ENCODE data around the gene LDLRAD4.

The LDLRAD4 gene

DNA sequence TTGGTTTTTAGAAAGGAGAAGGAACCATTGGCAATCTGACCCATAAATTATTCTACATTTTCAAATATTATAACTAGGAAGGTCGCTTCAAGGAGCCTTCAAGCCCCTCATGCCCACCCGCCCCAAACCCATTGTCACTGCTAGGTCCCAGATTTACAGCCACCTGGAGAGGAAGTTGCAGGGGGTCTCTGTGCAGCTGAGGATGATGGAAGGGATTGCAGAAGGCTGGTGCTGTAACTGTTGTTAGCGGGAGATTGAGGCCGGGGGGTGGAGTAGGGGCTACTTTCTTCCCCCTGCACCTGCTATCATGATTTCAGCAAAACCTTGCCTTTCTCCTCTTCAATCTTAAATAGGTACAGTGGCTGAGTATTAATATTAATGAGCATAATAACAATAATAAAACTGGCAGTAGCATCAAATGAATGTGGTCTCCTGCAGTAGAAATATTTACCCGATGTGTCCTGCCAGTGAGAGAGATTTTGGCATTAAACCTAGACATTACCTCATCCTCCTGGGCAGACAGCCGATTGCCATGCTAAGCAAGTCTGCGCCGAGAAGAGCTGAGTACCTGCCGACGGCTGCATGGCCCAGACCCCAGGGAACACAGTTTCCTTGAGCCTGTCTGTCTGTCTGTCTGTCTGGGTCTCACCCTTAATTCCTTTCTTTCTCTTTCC is 282.4 kb downstream of the LDLRAD4 start:
- DNase-seq, result no peak

DNA sequence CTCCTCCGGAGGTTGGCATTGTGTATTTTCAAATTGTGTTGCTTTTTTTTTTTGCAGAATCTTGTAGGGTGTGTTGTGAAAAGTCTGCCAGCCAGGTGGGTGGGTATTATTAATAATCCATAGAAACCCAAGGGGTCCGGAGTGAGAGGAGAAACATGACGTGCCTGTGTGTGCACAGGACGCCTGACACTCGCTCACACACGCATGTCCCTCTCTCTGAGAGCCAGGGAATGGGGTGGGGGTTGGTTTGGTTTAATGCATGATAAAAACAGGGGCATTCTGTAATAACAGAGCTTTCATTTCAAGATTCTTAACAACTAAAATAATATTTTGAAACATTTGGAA is 283.0 kb downstream of the LDLRAD4 start:
- DNase-seq, result no peak

DNA sequence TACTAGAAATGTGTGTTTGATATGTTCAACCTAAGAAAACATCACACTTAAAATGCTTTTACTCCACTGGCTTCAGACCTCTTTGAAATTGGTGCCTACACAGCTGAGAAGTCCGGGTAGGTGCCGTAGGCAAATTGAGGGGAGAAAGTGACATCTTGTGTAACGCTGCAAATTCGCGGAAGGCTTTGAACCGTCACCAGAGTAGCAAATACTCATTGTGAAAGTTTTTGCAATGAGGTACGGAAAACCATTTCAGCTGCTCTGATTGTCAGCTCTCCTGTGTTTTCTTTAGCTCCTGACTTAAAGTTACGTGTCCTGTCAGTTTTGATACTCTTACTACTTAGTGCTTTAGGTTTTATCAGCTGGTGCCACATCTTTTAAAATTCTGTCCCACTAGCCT is 283.3 kb downstream of the LDLRAD4 start:
- no peak for DNase-seq

DNA sequence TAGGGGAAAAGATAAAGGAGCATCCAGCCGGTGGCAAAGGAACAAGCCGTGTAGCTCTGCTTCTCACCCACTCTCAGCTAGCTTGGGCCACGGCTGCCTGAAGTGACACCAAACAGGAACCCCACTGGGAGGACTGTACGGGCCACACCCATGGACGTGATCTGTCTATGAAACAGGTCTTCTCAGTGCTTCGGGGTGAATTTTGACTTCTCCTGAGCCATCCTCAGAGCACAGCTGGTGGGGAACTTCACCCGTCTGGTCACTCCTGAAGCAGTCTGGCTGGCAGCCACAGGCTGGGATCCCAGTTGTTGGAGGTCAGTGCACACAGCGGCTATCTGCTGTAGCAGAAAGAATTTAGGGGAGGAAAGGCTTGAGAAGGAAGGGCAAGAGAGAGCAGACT is 284.0 kb downstream of the LDLRAD4 start:
- DNase-seq, result no peak

DNA sequence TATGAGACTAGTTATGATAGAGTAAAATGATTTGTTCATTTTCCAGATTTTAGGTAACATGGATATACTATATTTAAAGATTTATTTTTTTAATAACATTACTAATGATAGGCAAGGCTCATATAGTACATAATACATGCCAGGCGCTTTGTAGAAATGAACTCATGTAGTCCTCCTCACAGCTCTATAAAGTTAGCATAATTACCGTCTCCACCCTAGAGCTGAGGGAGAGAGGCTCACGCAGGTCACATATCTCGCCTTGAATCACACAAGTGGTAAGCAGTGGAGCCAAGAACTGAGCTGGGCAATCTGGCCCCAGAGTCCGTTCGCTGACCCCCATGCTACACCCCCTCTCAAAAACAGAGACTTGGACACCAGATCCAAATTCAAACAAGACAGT is 285.3 kb downstream of the LDLRAD4 start:
- DNase-seq, result no peak

DNA sequence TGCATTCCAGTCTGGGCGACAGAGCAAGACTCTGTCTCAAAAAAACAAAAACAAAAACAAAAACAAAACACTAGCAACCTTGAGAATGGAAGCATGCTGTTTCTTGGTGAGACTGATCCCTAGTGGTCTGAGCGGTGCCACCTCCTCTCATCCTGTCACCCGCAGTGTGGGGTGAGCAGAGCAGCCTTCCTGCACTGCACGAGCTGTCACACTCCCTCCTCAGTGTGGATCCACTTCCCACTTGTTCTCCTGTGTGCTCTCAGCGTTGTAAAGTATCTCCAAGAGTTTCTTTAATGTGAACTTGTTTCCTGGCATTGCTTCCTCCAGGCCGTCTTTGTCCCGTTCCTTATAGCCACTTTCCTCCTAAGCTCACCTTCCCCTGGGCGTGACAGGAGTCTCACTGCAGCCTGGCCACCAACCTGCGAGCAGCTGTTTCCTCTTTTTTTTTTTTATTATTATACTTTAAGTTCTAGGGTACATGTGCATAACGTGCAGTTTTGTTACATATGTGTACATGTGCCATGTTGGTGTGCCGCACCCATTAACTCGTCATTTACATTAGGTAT is 287.3 kb downstream of the LDLRAD4 start:
- DNase-seq, result no peak

DNA sequence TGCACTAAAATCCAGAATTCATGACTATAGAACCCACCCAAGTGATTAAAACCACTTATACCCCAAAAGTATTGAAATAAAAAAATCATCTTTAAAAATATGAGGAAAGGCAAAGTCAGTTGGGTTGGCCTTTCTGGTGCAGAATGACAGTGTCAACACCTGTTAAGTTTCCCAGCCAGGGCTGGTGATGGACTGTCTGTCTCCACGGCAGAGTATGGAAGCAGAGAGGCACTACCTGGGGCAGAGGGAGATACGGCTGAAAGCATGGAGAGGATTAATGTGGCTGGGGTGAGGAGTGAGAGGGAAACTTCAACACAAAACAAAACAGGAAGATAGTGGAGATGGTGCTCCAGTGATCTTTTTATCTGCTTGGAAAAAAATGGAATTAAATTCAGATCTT is 292.0 kb downstream of the LDLRAD4 start:
- DNase-seq, result no peak

DNA sequence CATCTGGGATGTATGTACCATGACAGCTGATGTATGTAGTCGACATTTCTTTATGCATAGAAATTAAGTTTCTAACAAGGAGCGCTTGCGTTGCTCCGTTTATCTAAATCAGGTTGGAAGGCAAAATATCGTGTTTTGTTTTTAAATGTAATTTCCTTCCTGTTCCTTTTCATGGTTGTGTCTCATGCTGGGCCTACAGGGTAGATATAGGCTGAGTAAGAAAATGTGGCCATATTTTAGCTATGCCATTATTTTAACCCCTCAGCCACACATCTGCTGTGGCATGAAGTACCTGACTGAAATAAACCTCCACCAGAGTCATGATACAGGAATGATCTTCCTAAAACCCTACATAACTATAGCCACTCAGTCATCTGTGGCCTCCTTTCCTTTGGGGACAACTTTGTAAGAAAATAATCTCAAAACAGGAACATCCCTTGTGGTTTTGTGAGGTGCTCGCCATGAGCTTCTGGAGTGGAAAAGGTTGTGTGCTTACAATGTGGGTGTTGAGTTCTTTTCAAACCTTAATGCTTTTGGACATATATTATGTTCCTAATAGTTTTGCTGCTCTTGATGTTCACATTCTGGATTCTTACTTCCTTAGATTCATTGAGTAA is 293.5 kb downstream of the LDLRAD4 start:
- no peak for DNase-seq

DNA sequence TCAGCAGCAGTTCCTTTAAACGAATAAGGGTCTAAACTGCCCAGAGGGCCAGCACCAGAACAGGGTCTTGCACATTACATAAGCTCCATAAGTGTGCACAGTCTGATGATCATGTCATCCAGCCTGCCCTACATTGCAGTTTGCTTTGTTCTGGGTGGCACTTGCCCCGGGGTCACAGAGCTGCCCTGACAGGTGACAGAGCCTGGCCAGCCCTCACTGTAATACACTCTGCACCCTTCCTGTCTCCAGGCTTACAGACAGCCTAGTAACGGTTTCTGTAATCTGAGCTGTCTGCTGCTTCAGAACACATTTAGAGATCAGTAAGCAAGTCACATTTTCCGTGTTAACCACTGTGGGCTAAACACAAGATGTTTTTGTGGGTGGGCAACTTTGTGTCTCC is 294.5 kb downstream of the LDLRAD4 start:
- DNase-seq, result no peak

DNA sequence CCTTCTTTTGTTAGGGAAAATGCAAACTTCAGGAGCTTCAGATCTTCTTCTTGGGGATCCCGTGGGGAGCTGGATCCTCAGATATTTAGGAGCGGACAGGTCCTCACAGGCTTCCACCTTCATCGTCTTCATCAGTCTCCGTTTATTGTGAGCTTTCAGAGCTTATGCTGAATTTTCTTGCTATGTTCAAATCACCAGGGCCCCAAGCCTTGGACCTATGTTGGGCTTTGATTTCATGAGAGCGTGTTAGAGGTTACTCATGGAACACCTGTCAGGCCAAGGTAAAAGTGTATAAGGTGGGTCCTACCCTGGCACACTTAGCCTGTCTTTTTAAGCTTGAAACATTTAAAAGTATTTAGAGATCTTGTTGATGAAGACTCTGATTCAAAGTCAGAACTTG is 294.9 kb downstream of the LDLRAD4 start:
- DNase-seq, result no peak

DNA sequence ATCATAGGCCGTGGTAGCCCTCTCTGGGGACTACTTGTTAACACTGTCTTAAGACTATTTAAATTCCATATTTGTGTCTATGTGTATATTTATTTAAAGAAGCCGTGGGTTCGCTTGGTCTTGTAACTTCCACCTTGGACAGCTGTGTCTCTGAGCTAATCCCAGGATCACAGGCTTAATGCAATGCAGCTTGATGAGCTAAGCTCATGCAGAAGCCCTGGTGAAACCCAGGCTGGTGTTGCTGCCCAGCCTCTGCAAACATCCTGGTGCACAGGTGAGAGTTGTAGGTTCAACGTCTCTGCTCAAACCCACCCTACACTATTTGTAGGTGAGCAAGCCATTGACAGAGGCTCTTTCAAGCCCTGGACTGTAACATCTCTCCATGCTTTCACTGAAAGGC is 296.0 kb downstream of the LDLRAD4 start:
- no peak for DNase-seq

DNA sequence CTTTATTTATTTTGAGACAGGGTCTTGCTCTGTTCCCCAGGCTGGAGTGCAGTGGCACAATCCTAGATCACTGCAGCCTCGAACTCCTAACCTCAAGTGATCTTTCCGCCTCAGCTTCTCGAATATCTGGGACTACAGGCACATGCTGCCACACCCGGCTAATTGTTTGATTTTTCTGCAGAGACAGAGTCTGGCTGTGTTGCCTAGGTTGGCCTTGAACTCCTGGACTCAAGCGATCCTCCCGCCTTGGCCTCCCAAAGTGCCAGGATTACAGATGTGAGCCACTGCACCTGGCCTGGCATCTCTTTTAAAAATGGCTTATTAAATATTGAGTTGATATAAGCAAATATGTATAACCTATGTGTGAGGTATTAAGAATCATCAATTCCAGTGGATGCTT is 298.3 kb downstream of the LDLRAD4 start:
- DNase-seq, result no peak

DNA sequence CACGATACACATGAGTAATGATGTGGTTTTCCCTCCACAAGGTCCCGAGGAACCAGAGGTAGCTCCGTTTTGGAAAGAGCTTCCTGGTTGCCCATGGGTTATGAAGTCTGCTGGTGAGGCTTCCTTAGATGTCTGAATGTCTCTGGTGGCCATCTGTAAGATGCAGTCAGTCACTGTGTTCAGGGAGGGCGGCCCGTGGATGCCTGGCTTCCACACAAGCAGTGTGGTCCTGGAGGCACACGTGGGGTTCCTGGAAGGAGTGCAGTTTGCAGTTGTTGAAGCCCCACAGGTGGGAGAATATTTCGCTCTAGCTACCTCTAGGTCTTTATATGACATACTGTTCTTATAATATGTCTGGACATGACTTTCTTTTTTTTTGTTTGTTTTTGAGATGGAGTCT is 298.8 kb downstream of the LDLRAD4 start:
- DNase-seq, result no peak

DNA sequence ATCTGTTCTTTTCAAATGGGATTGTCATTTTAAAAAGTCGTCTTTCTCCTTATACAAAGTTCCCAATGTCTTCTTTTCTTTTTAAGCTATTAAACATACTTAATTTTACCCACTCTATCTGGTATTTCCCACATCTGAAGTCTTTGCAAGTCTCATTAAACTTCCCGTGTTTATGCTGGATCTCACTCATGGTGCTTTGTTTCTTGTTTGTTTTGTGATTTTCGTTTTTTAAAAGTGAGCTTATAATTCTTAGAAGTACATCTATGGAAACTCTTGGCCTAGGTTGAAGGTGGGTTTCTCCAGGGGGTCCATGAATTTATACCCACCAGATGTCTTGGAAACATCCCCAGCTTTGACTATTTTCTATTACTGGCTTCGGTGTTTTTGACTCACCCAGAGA is 299.8 kb downstream of the LDLRAD4 start:
- no peak for DNase-seq

DNA sequence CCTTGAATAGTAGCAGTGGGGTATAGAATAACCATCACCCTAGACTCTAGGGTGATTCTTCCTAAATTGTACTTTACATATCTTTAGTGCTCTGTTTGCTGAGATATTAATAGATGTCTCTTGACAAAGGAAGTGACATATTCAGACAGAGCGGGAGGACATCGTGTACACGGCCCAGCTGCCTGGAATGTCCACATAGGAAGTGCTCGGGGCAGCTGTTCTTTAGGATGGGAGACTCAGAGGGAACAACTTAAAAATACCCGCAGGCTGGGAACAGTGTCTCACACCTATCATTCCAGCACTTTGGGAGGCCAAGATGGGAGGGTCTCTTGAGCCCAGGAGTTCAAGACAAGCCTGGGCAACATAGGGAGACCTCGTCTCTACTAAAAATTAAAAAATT is 301.7 kb downstream of the LDLRAD4 start:
- no peak for DNase-seq

DNA sequence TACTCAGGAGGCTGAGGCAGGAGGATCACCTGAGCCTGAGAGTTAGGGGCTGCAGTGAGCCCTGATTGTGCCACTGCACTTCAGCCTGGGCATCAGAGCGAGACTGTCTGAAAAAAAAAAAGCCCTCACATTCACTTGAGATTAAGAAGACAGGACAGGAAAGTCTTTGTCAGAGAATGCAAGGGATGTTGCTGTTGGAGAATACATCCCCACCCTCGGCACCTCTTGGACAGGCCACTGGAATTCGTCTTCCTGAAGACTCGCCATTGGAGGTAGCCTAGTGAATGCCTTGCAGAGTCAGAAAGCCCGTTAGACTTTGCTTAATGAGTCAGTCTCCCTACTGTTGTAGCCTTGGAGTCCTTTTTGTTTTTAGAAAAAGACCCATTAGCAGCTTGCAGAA is 302.2 kb downstream of the LDLRAD4 start:
- no peak for DNase-seq

DNA sequence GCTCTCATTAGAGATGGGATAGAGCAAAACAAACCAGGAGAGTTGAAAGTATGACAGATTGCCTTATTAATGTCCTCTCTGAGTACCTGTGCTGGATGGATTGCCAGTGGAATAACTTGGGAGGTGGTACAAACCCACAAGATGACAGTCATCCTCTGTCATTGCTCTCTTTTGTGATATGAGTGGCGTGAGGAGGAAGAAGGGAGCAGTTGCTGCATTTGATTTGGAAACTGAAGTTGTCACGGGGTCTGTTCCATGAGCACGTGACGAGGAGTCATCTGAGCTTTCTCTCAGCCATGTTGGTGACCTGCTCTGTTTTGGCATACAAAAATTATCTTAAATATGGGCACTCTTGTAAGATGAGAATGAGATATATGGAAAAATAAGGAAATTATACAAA is 302.9 kb downstream of the LDLRAD4 start:
- DNase-seq, result no peak

DNA sequence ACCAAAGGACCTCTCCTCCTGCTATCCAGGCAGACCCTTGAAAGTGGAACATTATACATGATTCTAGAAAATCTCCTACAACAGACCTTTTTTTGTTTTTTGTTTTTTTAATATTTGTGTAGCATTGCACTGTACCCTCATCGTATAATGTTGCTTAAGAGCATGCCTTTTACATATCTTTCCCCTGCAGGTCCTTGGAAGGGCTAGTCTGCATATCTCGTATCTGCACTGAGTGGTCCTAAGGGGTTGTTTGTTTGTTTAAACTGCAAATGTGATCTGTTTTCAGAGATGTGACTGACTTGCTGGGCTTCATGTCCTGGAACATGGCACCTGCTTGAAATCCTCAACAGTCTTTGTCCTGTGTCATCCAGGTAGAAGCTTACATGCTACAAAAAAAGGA is 303.7 kb downstream of the LDLRAD4 start:
- DNase-seq, result no peak

DNA sequence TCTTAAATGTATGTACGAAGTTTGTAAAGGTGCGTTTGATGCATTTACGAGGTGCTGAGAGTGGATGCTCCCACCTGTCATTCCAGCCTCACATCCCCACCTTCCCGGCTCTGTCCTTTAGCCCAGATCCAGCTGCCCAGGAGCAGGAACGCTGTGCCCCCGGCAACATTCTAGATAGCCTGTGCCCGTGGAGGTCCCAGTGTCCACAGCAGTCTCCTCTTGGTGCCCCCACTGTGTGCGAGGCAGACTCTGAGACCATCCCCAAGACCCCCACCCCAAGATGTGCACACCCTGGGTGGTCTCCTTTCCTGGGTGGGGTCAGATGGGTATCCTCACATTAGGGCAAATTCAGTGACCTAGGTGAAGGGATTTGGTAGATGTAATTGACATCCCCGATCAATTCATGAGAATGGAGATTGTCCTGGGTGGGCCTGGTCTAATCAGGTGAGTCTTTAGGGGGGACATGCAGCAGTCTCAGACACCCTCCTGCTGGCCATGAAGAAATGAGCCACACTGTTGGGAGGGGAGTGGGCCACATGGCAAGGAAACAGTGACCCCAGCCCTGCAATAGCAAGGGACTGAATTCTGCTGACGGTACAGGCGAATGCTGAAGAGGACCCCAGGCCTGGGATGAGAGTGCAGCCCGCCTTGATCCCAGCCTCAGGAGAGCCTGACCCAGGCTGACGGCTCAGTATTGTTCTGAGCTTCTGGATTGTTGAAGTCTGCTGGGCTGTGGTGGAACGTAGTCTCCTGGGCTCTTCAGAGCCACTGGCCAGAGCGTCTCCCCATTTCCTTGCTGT is 304.5 kb downstream of the LDLRAD4 start:
- no peak for DNase-seq

DNA sequence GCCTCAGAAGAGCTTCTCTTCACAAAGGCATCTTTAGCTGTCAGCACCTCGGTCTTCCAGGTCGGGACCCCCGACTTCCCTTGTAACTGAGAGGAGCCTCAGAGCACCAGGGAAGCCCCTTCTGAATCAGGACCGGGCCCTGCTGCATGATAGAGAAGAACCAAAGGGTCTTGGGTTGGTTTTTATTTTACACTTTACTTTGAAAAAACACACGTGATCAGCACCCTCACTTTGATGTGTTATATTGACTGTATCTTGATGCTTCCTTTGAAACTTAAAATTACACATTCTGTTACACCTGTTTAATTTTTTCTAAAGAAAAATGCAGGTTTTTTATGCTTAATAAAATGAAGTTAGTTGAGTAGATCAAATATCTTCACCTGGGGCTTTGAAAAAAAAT is 305.5 kb downstream of the LDLRAD4 start:
- no peak for DNase-seq

DNA sequence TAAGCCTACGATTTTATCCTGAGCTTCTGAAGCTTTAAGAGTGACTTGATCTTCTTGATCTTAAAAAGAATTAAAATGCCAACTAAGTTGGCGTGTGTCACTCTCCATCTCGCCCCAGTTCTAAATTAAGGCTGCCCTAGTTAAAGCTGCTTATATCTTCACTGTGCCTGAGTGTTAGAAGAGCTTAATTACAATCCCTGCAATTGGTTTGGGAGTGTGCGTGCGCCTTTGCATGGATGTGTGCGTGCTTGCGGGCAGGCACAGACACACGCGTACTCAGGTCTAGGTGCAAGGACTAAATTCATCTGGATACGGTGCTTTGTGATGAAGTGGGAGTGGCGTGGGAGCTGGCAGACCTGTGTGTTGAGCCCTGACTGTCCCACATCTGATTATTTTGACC is 306.3 kb downstream of the LDLRAD4 start:
- no peak for DNase-seq

DNA sequence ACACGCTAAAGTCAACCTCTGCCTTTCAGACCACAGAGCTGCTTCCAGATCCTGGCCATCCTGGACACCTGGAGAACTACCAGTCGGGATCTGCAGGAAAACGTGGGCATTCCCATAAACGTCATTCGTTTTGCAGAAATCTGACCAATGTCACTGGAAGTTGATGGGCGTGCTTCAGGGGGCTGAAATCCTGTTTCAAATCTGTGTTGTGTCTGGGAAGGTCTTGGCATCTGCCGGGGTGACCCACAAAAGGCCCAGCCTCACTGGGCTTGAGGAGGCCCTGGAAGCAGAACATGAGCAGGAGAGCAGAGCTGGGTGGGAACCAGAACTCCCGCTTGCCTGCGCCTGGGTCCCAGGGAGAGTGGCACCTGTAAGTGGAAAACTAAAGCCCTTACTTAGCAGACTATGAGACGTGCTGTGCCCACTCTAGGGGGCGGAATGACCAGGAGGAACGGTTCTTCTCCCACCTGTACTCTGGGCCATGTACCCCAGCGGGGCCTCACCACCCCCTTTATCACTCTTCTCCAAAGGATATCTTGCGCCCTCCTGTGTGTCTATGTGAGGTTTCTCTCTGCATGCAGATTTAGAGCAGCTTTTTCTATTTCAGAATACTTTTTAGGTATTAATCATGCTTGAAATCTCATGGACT is 306.9 kb downstream of the LDLRAD4 start:
- DNase-seq, result no peak

DNA sequence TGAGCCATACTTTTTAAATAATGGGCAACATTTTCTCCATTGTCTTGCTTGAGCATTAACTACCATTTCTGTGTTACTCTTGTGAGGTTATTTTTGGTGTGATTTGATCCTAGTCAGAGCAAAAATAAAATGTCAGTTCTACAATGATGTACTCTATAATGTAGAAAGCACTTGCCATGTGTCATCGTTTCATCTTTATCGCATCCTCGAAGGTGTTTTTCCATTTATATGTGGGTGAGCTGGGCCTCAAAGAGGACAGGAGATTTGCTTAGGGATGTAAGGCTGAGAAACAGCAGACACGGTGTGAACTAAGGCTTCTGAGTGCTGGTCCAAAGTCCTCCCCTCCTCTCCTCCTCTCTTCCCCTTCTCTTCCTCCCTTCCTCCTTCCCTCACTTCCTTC is 308.0 kb downstream of the LDLRAD4 start:
- no peak for DNase-seq

DNA sequence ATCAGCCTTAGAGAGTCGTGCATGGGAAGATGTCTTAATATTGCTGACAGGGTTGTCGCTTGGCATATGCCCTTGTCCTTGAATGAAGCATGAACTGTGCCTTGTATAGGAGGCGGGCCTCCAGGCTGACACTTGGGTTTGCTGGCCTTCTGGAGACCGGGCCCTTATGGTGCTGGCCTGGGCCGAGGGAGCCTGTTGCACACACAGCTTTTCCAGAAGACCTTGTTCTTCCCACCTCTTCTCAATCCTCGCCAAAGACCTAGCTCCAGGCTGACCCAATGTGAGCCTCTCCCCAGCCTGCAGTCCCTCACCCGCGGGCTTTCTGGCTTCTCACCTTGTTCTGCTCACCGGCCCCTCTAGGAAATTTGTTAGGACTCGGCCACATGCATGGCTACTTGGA is 308.7 kb downstream of the LDLRAD4 start:
- DNase-seq, result no peak
